DND-41 (cell line): Measurements from ENCODE around the gene LRTM2.

Experiments
- ATAC-seq: fragments of 200-7000 bp; cut with Tn5 transposase; 3 replicates; pipeline ENCODE4 v1.9.1; 2021; ENCODE audit warnings: low read depth; ENCODE audit not compliant: insufficient read depth
- DNase-seq: peaks from one replicate; pipeline ENCODE4 v3.0.0-alpha.2; 2020
- H2AFZ ChIP-seq: 2 replicates; pipeline ENCODE4 v1.6.0; 2012; ENCODE audit warnings: low read depth, low read length
- H3K27ac ChIP-seq: 2 replicates; pipeline ENCODE4 v1.5.1; 2012; ENCODE audit warnings: low read length, inconsistent platforms
- H3K27me3 ChIP-seq: fragments of 200-600 bp; sonication (generic); 2 replicates; pipeline ENCODE4 v1.6.0; 2012; ENCODE audit warnings: low read length, mild to moderate bottlenecking, inconsistent platforms; ENCODE audit not compliant: insufficient read depth, poor library complexity
- H3K36me3 ChIP-seq: 2 replicates; pipeline ENCODE4 v1.5.1; 2012; ENCODE audit warnings: low read length, inconsistent platforms; ENCODE audit not compliant: insufficient read depth
- H3K4me1 ChIP-seq: 2 replicates; pipeline ENCODE4 v1.5.1; 2012; ENCODE audit warnings: mild to moderate bottlenecking, low read length; ENCODE audit not compliant: insufficient read depth
- H3K4me2 ChIP-seq: 2 replicates; pipeline ENCODE4 v1.6.0; 2012; ENCODE audit warnings: mild to moderate bottlenecking, moderate library complexity, low read length, inconsistent platforms; ENCODE audit not compliant: insufficient read depth
- H3K4me3 ChIP-seq, 2 experiments: fragments of 200-600 bp in 1 of 2; shearing (Covaris generic) in 1 of 2; 2 replicates each; pipeline ENCODE4 v1.5.1; 2012 to 2016; ENCODE audit warnings: inconsistent platforms in 2 of 2, low read length in 2 of 2, mild to moderate bottlenecking in 2 of 2, low read depth in 1 of 2, moderate library complexity in 1 of 2
- H3K79me2 ChIP-seq: 2 replicates; pipeline ENCODE4 v1.6.0; 2012; ENCODE audit warnings: low read length, inconsistent platforms; ENCODE audit not compliant: insufficient read depth
- H3K9ac ChIP-seq: 2 replicates; pipeline ENCODE4 v1.6.0; 2012; ENCODE audit warnings: low read depth, mild to moderate bottlenecking, inconsistent platforms, low read length, moderate library complexity
- H3K9me3 ChIP-seq: 2 replicates; pipeline ENCODE4 v1.5.1; 2012; ENCODE audit warnings: low read length, moderate library complexity, mild to moderate bottlenecking, inconsistent platforms; ENCODE audit not compliant: insufficient read depth, severe bottlenecking
- H4K20me1 ChIP-seq: 2 replicates; pipeline ENCODE4 v1.6.0; 2012; ENCODE audit warnings: low read length; ENCODE audit not compliant: insufficient read depth
- EZH2 ChIP-seq: IDR thresholded peaks from 3 replicates; pipeline ENCODE4 v1.6.1; 2012; ENCODE audit warnings: borderline replicate concordance, low read depth, mild to moderate bottlenecking, moderate library complexity, low read length, inconsistent platforms; ENCODE audit not compliant: severe bottlenecking
- TF ChIP-seq, protein P1 (sequence below): IDR thresholded peaks from 2 replicates; pipeline ENCODE4 v1.5.1; 2012; ENCODE audit warnings: borderline replicate concordance, low read length, moderate library complexity, mild to moderate bottlenecking; ENCODE audit not compliant: poor library complexity, severe bottlenecking; ENCODE audit errors: extremely low read depth

LRTM2 gene

DNA sequence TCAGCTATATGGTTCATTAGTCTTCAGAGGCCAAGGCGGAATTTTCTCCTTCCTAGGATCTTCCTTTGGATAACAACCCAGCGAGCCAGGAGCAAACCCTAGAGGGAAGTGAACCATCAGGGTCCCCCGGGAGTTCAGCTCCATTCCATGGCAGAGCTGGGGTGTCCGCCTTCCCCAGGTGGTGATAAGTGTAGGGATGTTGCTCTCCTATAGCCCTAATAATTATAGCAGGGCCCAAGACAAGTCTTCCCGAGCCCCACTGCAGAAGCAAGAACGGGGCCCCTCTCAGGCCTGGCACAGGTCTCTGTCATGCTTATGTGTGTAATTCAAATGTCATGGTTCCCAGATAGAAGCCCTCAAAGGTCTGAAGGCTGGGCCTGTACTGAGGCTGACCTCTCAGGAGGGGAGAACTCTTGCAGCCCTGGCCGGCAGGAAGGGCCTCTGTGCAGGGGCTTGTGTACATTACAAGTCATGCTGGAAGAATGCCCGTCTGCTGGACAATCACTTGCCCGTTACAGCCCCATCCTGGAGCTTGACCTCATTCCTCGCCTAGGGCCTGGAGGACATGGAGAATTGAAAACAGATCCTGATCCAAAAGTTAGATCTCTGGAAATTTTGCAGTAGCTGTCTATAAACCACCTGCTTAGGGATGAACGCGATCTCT, 17.3 kb downstream of the LRTM2 start:
- Histone ChIP-seq H3K9ac (no peak overlapping the region), H3K4me3 (no peak overlapping the region), H3K36me3 (no peaks in the 10 kb centered on the region), H3K4me1 (no peaks in the 10 kb centered on the region), H4K20me1 (peaks cover 4% of the 10 kb centered on the region; the same call in 1 of the 2 replicates), H3K27ac (no peak overlapping the region), H3K9me3 (no peaks in the 10 kb centered on the region), H2AFZ (no peak overlapping the region), H3K79me2 (no peaks in the 10 kb centered on the region), H3K4me2 (no peak overlapping the region), H3K27me3 (no peaks in the 10 kb centered on the region)
- no peak for TF ChIP-seq EZH2
- TF ChIP-seq, protein P1, sequence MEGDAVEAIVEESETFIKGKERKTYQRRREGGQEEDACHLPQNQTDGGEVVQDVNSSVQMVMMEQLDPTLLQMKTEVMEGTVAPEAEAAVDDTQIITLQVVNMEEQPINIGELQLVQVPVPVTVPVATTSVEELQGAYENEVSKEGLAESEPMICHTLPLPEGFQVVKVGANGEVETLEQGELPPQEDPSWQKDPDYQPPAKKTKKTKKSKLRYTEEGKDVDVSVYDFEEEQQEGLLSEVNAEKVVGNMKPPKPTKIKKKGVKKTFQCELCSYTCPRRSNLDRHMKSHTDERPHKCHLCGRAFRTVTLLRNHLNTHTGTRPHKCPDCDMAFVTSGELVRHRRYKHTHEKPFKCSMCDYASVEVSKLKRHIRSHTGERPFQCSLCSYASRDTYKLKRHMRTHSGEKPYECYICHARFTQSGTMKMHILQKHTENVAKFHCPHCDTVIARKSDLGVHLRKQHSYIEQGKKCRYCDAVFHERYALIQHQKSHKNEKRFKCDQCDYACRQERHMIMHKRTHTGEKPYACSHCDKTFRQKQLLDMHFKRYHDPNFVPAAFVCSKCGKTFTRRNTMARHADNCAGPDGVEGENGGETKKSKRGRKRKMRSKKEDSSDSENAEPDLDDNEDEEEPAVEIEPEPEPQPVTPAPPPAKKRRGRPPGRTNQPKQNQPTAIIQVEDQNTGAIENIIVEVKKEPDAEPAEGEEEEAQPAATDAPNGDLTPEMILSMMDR: no peak
- no peak for ATAC-seq
- no peak for DNase-seq

- H2AFZ ChIP-seq: no peak overlapping the region
- no peaks in the 10 kb centered on the region for H3K9me3 ChIP-seq
- no peaks in the 10 kb centered on the region for H3K79me2 ChIP-seq
- H3K27ac ChIP-seq: no peak overlapping the region
- H4K20me1 ChIP-seq: peaks cover 4% of the 10 kb centered on the region; the same call in 1 of the 2 replicates
- H3K4me1 ChIP-seq: no peaks in the 10 kb centered on the region
- no peak overlapping the region for H3K9ac ChIP-seq
- no peak for TF ChIP-seq EZH2
- TF ChIP-seq, protein P1: no peak
- no peaks in the 10 kb centered on the region for H3K27me3 ChIP-seq
- no peak for ATAC-seq
- no peak for DNase-seq
- H3K36me3 ChIP-seq: no peaks in the 10 kb centered on the region
- no peak overlapping the region for H3K4me2 ChIP-seq
- H3K4me3 ChIP-seq: no peak overlapping the region
Measured at GRCh38 chr12:1838205-1838993, 18.0 kb downstream of the LRTM2 start.

DNA sequence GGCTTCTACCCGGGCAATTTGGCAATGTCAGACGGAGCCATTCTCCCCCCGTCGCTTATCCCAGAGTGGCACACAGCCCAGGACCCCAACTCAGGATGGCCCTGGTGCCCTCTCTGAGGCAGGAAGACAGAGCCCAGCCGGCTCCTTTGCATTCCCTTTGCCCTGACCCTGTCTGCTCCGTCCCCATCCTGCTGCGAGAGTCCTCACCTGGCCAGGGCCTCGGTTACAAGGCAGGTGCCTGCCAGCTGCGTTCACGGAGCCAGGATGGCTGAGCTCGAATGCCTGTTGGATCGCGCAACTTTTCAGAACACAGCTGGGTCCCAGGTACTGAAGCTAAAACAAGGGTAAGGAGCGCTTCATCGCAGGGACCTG, 18.6 kb downstream of the LRTM2 start:
- H4K20me1 ChIP-seq: peaks cover 4% of the 10 kb centered on the region; the same call in 1 of the 2 replicates
- DNase-seq (no peak), ATAC-seq (no peak)
- no peak overlapping the region for H3K27ac ChIP-seq
- TF ChIP-seq EZH2: no peak
- TF ChIP-seq, protein P1: no peak
- H3K9ac ChIP-seq: no peak overlapping the region
- no peak overlapping the region for H3K4me3 ChIP-seq
- H3K4me1 ChIP-seq: no peaks in the 10 kb centered on the region
- no peak overlapping the region for H3K4me2 ChIP-seq
- H3K79me2 ChIP-seq: no peaks in the 10 kb centered on the region
- H2AFZ ChIP-seq: no peak overlapping the region
- no peaks in the 10 kb centered on the region for H3K27me3 ChIP-seq
- no peaks in the 10 kb centered on the region for H3K36me3 ChIP-seq
- H3K9me3 ChIP-seq: no peaks in the 10 kb centered on the region
